ENCODE results near the gene CHCHD3. TPM values are rescaled to one million over a fixed set of nuclear protein-coding genes. Genes with fewer than 3 reads are reported as not detected.

Gene CHCHD3
- total and polyA plus RNA-seq, 9 of the 15 experiments (the other 6 are each of a cell fraction or from before 2014, with no cell fraction given), result 66.2 to 279 (median 204) TPM

GRCh38 chr7:132817949-132818348 is 263.9 kb downstream of the CHCHD3 start:
- BruUV-seq (replicated peaks), result no TSS peak
- in situ Hi-C loops (cut with MboI) (no loop called here), intact Hi-C loops (cut with micrococcal nuclease) (no loop called here)
- H4K20me1 ChIP-seq (replicated peaks; ENCODE audit: control insufficient read depth, insufficient read depth, low read length), result peaks cover 4% of the 10 kb centered on the region; the same call in 1 of the 2 replicates
- H3K9me1 ChIP-seq (ENCODE audit: control insufficient read depth, insufficient read depth, low read length), result no peaks in the 10 kb centered on the region
- no peak overlapping the region for H3K9ac ChIP-seq (ENCODE audit: insufficient read depth in 1 of 2, low read depth in 2 of 2, low read length in 2 of 2)
- WGBS (ENCODE audit: insufficient coverage, low coverage, missing lambda C conversion rate), result 89% methylated on average over 5 of the region's 5 CpGs
- DNase-seq (ENCODE audit: extremely low read depth in 1 of 4, low spot score in 3 of 4) (no peak), ATAC-seq (no peak), FAIRE-seq (no peak)
- H3K4me3 ChIP-seq, result no peak overlapping the region
- H3K27me3 ChIP-seq (ENCODE audit: control insufficient read depth in 2 of 2, insufficient read depth in 2 of 2, low read length in 2 of 2), result no peaks in the 10 kb centered on the region
- H3K4me1 ChIP-seq (replicated peaks in 1 of 2; ENCODE audit: control insufficient read depth in 2 of 2, insufficient read depth in 2 of 2, low read length in 2 of 2), result peaks cover 3 to 5% of the 10 kb centered on the region in 2 experiments; a peak in 2 of 5 replicates
- H3K27ac ChIP-seq (ENCODE audit: extremely low read depth, low read depth, low read length), result no peak overlapping the region
- no peaks in the 10 kb centered on the region for H3K9me3 ChIP-seq (replicated peaks; ENCODE audit: control insufficient read depth, insufficient read depth, low read depth, low read length)
- no peak overlapping the region for H3K4me2 ChIP-seq (ENCODE audit: insufficient read depth, low read length)
- H3K79me2 ChIP-seq (ENCODE audit: control insufficient read depth, insufficient read depth, low read length), result no peaks in the 10 kb centered on the region
- peaks cover 7% of the 10 kb centered on the region; the same call in 1 of the 3 replicates for H3K36me3 ChIP-seq (ENCODE audit: control insufficient read depth, insufficient read depth, low read length)
- ChIA-PET CTCF (ENCODE audit: low intra/inter-chr PET ratio) (no interaction called here), POLR2A (interaction anchor here (1.0 to 1.4 kb wide), 2 partner anchors 12 to 212 kb away, joined by 3 to 7 read pairs; no protein-coding TSS in a partner anchor)
- H2AFZ ChIP-seq (ENCODE audit: low read depth, low read length), result no peak overlapping the region
- TF ChIP-seq SRF (CRISPR knock-in tag; IDR thresholded peaks at IDR 0.05) (no peak), FOXJ3 (CRISPR knock-in tag; IDR thresholded peaks at IDR 0.05) (no peak), ZNF24 (IDR thresholded peaks at IDR 0.05) (no peak), HDAC6 (IDR thresholded peaks at IDR 0.05; ENCODE audit: low read depth, low read length) (no peak), KDM4B (IDR thresholded peaks at IDR 0.05; ENCODE audit: borderline replicate concordance in 2 of 2, low read depth in 1 of 2) (no peak), CCAR2 (IDR thresholded peaks at IDR 0.05; ENCODE audit: low read depth, low read length) (no peak), RBFOX2 (IDR thresholded peaks at IDR 0.05; ENCODE audit: low read depth, low read length) (no peak), WHSC1 (IDR thresholded peaks at IDR 0.05; ENCODE audit: low read length) (no peak), GATAD2B (IDR thresholded peaks at IDR 0.05; ENCODE audit: borderline replicate concordance) (no peak)
- TF ChIP-seq, protein P1, sequence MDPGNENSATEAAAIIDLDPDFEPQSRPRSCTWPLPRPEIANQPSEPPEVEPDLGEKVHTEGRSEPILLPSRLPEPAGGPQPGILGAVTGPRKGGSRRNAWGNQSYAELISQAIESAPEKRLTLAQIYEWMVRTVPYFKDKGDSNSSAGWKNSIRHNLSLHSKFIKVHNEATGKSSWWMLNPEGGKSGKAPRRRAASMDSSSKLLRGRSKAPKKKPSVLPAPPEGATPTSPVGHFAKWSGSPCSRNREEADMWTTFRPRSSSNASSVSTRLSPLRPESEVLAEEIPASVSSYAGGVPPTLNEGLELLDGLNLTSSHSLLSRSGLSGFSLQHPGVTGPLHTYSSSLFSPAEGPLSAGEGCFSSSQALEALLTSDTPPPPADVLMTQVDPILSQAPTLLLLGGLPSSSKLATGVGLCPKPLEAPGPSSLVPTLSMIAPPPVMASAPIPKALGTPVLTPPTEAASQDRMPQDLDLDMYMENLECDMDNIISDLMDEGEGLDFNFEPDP (CRISPR knock-in tag; IDR thresholded peaks at IDR 0.05), result no peak

All from K562 (cell line).